ENCODE measurements around the gene SLC25A13.

The SLC25A13 gene

GRCh38 chr7:96238976-96239766 lies 82.7 kb downstream of the SLC25A13 start:
- DNase-seq, result no peak

- no peak for DNase-seq
Observed at GRCh38 chr7:96238474-96238873, 83.4 kb downstream of the SLC25A13 start.

DNA sequence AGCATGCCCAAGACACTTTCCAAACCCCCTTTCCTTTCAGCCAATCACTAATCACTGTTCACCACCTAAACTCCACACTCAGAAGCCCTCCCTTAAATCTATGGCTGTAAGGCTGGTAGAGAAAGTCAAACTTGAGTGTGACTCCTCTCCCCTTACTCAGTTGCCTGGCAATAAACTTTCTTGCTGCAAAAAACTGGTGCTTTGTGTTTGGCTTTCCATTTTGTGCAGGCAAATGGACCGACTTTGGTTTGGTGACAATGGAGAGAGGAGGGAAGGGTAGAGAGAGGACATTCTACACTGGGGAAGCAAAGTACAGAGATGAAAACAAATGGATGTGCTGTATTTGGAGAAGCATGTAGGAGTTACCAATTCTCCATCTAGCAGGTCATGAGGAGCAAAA lies 84.9 kb downstream of the SLC25A13 start:
- DNase-seq, result no peak

- no peak for DNase-seq
Observed at GRCh38 chr7:96236198-96237039, 85.5 kb downstream of the SLC25A13 start.

- DNase-seq, result no peak
Observed at GRCh38 chr7:96235281-96235680, 86.6 kb downstream of the SLC25A13 start.

DNA sequence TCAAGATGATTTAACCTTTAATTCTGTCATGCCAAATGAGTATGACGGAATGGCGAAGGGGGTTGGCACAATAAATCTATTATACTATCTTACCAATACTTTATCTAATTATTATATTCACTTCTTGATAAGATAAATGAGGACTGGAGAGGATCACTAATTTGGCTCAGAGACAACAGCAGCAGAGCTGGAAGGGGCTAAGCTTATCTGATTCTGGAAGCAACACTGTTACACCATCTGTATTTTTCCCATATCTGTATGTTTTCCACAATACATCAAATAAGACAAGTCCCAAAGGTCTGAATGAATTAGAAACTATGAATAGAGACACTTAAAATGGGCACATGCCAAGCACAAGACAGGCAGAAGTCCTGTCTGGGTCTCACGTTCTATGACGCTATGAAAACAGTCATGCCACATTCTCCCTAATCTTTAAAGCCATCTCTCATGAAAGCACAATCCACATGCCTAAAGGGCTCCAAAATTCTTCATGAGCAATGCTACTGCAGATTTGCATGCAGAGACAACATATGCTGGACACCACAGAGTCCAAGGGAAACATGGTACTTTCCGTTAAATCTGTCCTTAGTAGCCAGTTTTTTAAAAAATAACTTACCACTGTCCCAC lies 88.3 kb downstream of the SLC25A13 start:
- DNase-seq, result no peak

DNA sequence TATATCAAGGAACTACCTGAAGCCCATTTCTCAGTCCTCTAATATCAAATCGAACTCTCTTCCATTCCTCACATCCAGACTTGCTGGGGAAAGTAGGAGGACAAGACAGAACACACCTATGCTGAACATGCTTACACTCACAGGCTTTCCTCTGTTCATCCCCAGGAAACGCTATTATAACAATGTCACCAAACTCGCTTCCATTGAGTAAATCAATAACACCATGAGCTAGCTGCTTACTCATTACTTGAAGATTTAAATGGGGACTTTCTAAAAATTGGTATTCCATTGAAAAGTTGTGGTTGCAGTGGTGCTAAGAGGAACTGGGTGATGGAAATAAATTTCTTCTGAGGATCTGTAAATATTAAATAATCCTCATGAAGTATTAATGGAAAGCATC lies 88.8 kb downstream of the SLC25A13 start:
- no peak for DNase-seq

DNA sequence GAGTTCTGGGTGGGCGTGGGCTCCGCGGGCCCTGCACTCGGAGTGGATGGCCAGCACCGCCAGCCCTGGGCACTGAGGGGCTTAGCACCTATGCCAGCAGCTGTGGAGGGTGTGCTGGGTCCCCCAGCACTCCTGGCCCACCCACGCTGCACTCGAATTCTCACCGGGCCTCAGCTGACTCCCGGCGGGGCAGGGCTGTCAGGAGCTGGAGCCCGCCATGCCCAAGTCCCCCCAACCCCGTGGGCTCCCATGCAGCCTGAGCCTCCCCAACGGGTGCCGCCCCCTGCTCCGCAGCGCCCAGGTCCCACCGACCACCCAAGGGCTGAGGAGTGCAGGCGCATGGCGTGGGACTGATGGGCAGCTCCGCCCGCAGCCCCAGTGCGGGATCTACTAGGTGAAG lies 93.1 kb downstream of the SLC25A13 start:
- no peak for DNase-seq

- no peak for DNase-seq
Observed at GRCh38 chr7:96225251-96225650, 96.6 kb downstream of the SLC25A13 start.

- no peak for DNase-seq
Observed at GRCh38 chr7:96224685-96225084, 97.2 kb downstream of the SLC25A13 start.

DNA sequence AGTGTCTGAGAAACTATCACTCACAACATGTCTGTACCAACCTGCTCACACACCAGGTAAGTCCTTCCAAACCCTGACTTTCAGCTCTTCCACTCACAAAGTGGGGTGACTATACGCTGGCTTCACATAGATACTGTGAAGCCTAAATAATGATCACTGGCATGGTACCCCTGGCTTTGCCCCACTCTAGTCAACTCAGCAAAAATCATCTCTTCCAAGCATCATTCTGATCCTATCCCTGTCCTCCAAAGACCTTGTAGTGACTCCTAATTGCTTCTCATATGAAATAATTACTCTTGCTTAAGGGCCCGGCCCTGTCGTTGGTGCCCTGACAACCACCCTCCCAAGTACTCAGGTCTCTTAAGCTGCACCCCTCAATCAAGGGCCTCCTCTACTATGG lies 97.8 kb downstream of the SLC25A13 start:
- no peak for DNase-seq

DNA sequence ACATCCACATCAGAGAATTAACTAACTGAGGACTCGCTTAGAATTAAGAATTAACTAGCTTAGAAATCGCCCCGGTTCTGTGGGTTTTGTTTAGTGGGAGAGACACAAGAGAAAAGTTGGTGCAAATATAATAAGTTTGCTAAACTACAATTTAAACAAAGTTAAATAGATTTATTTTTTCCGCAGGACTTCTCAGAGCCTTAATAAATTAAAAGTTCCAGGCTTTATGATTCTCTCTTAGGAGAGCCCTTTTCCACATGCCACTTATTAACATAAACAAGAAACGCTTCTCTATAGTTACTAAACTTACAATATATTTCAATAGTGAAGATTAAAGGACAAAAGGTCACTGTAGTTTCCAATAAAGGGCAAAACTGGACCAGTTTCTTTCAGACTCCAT lies 100.0 kb downstream of the SLC25A13 start:
- no peak for DNase-seq

GRCh38 chr7:96219378-96220130 lies 102.3 kb downstream of the SLC25A13 start:
- DNase-seq, result no peak

DNA sequence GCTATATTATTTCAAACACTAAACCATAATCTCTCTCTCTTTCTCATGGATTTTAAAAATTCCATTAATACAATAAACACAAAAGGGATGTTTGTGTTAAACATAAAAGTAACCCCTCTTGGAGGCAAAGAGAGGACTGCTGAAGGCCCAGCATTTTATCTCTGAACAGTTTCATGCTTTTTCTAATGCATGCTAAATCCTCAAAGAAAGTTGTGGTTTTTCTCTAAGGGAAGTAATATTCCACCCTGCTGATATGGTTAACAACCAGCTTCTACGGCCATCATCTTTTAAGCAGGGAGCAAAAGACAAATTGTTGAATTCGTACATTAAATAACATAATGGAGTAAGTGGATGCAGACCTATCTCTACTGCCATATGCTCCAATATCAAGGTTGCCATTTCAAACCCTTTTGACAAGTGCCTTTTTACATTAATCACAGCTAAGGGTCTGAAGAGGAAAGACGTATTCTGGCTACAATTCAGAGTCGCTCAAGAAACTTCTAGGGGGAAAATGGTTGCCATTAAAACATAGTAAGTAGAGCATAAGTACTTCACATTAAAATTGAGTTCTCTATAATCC lies 103.1 kb downstream of the SLC25A13 start:
- DNase-seq, result no peak

DNA sequence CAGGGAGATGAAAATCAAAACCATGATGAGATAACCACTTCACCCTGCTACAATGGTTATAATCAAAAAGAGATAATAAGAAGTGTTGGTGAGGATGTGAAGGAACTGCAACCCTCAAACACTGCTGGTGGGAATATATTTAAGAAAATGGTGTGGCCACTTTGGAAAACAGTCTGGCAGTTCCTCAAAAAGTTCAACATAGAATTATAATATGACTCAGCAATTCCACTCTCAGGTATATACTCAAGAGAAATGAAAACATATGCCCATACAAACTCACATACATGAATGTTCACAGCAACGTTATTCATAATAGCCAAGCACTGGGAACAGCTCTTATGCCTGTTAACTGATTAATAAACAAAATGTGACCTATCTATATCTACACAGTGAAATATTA lies 104.8 kb downstream of the SLC25A13 start:
- DNase-seq, result no peak

GRCh38 chr7:96216373-96216772 lies 105.5 kb downstream of the SLC25A13 start:
- no peak for DNase-seq

DNA sequence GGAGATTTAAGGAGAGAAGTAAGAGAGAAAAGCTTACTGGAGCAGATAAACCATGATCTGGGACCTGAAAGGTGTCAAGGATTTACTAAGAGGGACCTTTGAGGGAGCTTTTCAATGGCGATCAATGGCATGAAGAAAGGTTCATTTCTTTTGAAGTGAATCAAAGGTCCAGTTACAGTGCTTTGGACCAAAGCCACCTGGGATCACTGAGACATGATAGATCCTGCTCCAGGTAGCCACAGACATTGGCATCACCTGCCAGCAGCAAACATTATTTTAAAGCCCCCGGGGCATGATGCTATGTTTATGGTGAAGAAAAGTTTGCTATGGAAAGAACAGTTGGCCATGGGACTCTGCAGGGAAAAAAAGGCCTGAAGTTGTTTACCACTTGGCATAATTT lies 109.4 kb downstream of the SLC25A13 start:
- no peak for DNase-seq

DNA sequence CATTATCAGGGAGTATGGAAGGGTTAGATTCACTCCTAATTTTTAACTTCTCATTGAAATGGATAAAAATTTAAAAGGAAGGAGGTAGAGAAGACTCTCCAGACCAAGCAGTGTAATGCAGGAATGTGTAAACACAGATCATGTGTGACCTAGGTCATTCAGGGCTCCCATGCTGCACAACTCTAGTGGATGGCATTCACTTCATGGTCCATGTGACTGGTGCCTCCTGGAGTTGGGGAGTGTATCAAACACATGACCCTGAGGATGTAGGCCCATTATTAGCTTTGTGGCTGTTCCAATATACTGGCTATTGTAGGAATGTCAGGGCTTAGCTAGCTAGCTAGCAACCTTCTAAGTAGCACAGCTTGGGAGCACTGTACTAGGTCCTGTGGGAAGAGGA lies 109.9 kb downstream of the SLC25A13 start:
- DNase-seq, result no peak

- DNase-seq, result no peak
Observed at GRCh38 chr7:96205665-96206064, 116.2 kb downstream of the SLC25A13 start.

DNA sequence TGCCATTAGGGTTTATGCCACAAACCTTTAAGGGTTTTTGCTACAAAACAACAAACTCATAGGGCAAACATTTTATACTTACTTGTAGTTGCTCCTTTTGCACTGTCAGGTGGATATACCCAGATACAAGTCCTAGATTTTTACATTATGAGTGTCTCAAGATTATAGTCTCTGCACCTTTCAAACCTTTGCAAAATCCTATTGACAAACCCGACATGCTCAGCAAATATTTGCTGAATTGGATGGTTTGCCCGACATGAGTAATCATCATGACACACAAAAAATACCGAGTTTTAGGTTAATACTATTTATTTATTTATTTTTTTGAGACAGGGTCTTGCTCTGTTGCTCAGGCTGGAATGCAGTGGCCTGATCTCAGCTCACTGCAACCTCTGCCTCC lies 117.3 kb downstream of the SLC25A13 start:
- no peak for DNase-seq

- DNase-seq, result no peak
Observed at GRCh38 chr7:96203786-96204185, 118.1 kb downstream of the SLC25A13 start.

GRCh38 chr7:96202102-96202501 lies 119.8 kb downstream of the SLC25A13 start:
- no peak for DNase-seq

DNA sequence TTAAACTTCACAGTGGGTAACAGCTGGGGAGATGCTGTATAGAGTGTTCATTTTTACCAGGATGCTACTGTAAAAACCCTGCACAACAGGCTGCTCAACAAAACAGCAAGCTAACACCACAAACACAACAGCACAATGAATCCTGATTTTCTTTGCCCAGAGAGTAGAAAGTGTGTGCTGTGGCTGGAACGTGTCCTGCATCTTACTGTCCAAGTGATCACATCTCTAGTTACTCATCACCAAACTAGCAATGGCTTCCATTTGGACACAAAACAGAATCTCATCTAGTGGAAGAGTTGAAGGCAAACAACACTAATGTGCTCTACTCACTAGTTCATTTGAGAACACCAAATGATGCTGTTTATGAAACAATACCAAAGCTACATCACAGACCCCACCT lies 121.2 kb downstream of the SLC25A13 start:
- no peak for DNase-seq
